GM23338 (cell line): ENCODE results near the gene UBE2H. TPM values are rescaled to one million over a fixed set of nuclear protein-coding genes. Genes with fewer than 3 reads are reported as not detected.

Source experiments
- CREB1 ChIP-seq: fragments of 250-450 bp; sonication (Bioruptor Pico); IDR thresholded peaks from 2 replicates; pipeline ENCODE4 v1.5.0; 2020; ENCODE audit warnings: low read depth, mild to moderate bottlenecking, moderate library complexity
- EZH2 ChIP-seq: fragments of 200-600 bp; sonication (generic); IDR thresholded peaks from one replicate; pipeline ENCODE4 v1.8.0; 2017; ENCODE audit warnings: antibody characterized with exemption, mild to moderate bottlenecking, low read depth; ENCODE audit not compliant: unreplicated experiment
- NANOG ChIP-seq: IDR thresholded peaks from 2 replicates; pipeline ENCODE4 v1.6.1; 2016; ENCODE audit warnings: antibody characterized with exemption, borderline replicate concordance
- STAT1 ChIP-seq: IDR thresholded peaks from one replicate; pipeline ENCODE4 v1.6.1; 2016; ENCODE audit warnings: antibody characterized with exemption; ENCODE audit not compliant: unreplicated experiment
- polyA plus RNA-seq: library from polyadenylated mRNA; unstranded; fragments of >200 nt; fragmentation: Nextera tagmentation; extraction: Ambion mirVana; gene quantifications from 2 replicates; pipeline ENCODE4 v1.2.1, GENCODE V29; 2016
- total RNA-seq: library from RNA; depleted of rRNA; stranded (reverse); fragments of >200 nt; shearing (Covaris generic); gene quantifications from 2 replicates; pipeline ENCODE4 v1.2.3, GENCODE V29; 2014
- TF ChIP-seq, protein P1 (sequence below): fragments of 250-450 bp; sonication (Bioruptor Pico); IDR thresholded peaks from 2 replicates; pipeline ENCODE4 v1.5.0; 2020; ENCODE audit warnings: mild to moderate bottlenecking, moderate library complexity
- TF ChIP-seq, protein P2 (sequence below): IDR thresholded peaks from one replicate; pipeline ENCODE4 v1.6.1; 2018; ENCODE audit warnings: antibody characterized with exemption; ENCODE audit not compliant: unreplicated experiment

UBE2H gene
- total and polyA plus RNA-seq, 2 experiments from 2014 or later, result 40.8 to 86.5 TPM

DNA sequence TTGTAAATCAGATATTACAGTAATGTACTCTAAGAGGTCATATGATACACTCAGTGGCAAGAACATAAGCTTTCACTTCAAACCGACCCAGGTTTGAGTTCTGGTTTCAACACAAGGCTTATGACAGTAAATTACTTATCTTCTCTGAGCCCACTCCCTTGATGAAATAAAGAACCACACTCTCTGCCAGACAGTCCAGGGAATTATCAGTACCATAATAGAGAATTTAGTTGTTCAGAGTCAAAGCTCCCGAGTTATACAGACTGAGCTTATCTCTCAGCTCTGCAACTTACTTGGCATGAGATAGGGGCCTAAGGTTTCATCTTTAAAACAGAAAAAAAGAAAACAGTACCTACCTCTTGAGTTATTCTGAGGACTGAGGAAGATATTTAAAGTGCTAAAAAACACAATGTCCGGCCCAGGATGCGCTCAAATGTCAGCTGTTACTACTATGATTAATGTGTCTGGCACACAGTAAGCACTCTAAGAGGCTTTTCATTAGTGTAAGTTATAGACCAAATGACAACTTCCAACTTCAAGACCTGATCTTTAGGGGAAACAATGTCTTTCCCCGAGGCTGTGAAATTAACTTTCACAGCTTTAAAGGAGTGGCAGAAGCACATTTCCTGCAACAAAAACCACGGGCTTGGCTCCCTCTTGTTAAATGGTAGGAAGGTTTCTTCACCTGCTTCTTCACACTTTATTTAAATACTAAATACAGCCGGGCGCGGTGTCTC lies 38.1 kb downstream of the UBE2H start (continued):
- TF ChIP-seq, protein P1, sequence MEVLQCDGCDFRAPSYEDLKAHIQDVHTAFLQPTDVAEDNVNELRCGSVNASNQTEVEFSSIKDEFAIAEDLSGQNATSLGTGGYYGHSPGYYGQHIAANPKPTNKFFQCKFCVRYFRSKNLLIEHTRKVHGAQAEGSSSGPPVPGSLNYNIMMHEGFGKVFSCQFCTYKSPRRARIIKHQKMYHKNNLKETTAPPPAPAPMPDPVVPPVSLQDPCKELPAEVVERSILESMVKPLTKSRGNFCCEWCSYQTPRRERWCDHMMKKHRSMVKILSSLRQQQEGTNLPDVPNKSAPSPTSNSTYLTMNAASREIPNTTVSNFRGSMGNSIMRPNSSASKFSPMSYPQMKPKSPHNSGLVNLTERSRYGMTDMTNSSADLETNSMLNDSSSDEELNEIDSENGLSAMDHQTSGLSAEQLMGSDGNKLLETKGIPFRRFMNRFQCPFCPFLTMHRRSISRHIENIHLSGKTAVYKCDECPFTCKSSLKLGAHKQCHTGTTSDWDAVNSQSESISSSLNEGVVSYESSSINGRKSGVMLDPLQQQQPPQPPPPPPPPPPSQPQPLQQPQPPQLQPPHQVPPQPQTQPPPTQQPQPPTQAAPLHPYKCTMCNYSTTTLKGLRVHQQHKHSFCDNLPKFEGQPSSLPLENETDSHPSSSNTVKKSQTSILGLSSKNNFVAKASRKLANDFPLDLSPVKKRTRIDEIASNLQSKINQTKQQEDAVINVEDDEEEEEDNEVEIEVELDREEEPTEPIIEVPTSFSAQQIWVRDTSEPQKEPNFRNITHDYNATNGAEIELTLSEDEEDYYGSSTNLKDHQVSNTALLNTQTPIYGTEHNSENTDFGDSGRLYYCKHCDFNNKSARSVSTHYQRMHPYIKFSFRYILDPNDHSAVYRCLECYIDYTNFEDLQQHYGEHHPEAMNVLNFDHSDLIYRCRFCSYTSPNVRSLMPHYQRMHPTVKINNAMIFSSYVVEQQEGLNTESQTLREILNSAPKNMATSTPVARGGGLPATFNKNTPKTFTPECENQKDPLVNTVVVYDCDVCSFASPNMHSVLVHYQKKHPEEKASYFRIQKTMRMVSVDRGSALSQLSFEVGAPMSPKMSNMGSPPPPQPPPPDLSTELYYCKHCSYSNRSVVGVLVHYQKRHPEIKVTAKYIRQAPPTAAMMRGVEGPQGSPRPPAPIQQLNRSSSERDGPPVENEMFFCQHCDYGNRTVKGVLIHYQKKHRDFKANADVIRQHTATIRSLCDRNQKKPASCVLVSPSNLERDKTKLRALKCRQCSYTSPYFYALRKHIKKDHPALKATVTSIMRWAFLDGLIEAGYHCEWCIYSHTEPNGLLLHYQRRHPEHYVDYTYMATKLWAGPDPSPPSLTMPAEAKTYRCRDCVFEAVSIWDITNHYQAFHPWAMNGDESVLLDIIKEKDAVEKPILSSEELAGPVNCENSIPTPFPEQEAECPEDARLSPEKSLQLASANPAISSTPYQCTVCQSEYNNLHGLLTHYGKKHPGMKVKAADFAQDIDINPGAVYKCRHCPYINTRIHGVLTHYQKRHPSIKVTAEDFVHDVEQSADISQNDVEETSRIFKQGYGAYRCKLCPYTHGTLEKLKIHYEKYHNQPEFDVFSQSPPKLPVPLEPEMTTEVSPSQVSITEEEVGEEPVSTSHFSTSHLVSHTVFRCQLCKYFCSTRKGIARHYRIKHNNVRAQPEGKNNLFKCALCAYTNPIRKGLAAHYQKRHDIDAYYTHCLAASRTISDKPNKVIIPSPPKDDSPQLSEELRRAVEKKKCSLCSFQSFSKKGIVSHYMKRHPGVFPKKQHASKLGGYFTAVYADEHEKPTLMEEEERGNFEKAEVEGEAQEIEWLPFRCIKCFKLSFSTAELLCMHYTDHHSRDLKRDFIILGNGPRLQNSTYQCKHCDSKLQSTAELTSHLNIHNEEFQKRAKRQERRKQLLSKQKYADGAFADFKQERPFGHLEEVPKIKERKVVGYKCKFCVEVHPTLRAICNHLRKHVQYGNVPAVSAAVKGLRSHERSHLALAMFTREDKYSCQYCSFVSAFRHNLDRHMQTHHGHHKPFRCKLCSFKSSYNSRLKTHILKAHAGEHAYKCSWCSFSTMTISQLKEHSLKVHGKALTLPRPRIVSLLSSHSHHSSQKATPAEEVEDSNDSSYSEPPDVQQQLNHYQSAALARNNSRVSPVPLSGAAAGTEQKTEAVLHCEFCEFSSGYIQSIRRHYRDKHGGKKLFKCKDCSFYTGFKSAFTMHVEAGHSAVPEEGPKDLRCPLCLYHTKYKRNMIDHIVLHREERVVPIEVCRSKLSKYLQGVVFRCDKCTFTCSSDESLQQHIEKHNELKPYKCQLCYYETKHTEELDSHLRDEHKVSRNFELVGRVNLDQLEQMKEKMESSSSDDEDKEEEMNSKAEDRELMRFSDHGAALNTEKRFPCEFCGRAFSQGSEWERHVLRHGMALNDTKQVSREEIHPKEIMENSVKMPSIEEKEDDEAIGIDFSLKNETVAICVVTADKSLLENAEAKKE (CRISPR knock-in tag), result no peak
- no peak for TF ChIP-seq NANOG
- TF ChIP-seq EZH2, result no peak
- TF ChIP-seq, protein P2, sequence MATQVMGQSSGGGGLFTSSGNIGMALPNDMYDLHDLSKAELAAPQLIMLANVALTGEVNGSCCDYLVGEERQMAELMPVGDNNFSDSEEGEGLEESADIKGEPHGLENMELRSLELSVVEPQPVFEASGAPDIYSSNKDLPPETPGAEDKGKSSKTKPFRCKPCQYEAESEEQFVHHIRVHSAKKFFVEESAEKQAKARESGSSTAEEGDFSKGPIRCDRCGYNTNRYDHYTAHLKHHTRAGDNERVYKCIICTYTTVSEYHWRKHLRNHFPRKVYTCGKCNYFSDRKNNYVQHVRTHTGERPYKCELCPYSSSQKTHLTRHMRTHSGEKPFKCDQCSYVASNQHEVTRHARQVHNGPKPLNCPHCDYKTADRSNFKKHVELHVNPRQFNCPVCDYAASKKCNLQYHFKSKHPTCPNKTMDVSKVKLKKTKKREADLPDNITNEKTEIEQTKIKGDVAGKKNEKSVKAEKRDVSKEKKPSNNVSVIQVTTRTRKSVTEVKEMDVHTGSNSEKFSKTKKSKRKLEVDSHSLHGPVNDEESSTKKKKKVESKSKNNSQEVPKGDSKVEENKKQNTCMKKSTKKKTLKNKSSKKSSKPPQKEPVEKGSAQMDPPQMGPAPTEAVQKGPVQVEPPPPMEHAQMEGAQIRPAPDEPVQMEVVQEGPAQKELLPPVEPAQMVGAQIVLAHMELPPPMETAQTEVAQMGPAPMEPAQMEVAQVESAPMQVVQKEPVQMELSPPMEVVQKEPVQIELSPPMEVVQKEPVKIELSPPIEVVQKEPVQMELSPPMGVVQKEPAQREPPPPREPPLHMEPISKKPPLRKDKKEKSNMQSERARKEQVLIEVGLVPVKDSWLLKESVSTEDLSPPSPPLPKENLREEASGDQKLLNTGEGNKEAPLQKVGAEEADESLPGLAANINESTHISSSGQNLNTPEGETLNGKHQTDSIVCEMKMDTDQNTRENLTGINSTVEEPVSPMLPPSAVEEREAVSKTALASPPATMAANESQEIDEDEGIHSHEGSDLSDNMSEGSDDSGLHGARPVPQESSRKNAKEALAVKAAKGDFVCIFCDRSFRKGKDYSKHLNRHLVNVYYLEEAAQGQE, result no peak
- no peak for TF ChIP-seq CREB1 (CRISPR knock-in tag)
- TF ChIP-seq STAT1, result no peak
